Lung (tissue), 12 donors: ENCODE data around the gene C12orf43. TPM values are rescaled to one million over a fixed set of nuclear protein-coding genes. Genes with fewer than 3 reads are reported as not detected.

Source experiments
- ATAC-seq: fragments of 200-7000 bp; cut with Tn5 transposase; one replicate; pipeline ENCODE4 v1.9.1; 2020; ENCODE audit warnings: moderate number of reproducible peaks; ENCODE audit not compliant: insufficient read depth, low FRiP score
- DNase-seq, 3 donors: peaks; one replicate each; pipeline ENCODE4 v3.0.0-alpha.2; 2013 to 2017
- H3K27ac ChIP-seq, 2 donors: one replicate each; pipeline ENCODE4 v1.5.1; 2013; ENCODE audit warnings: mild to moderate bottlenecking in 2 of 2, moderate library complexity in 2 of 2, control low read depth in 1 of 2, inconsistent platforms in 1 of 2, low read depth in 1 of 2, low read length in 1 of 2
- H3K27me3 ChIP-seq, 3 donors: one replicate each; pipeline ENCODE4 v1.5.1; 2013; ENCODE audit warnings: low read length in 2 of 3; ENCODE audit not compliant: control insufficient read depth in 3 of 3, insufficient read depth in 3 of 3
- H3K36me3 ChIP-seq, 4 donors: one replicate each; pipeline ENCODE4 v1.5.1; 2013; ENCODE audit warnings: low read length in 4 of 4, mild to moderate bottlenecking in 1 of 4, moderate library complexity in 1 of 4; ENCODE audit not compliant: control insufficient read depth in 4 of 4, insufficient read depth in 4 of 4
- H3K4me1 ChIP-seq, 5 donors: one replicate each; pipeline ENCODE4 v1.5.1; 2013; ENCODE audit warnings: low read length in 5 of 5, mild to moderate bottlenecking in 2 of 5, moderate library complexity in 1 of 5; ENCODE audit not compliant: control insufficient read depth in 5 of 5, insufficient read depth in 5 of 5
- H3K4me3 ChIP-seq: one replicate; pipeline ENCODE4 v1.5.1; 2013; ENCODE audit warnings: mild to moderate bottlenecking, control low read depth, moderate library complexity
- H3K9ac ChIP-seq, 2 donors: one replicate each; pipeline ENCODE4 v1.5.1; 2013; ENCODE audit warnings: low read length in 2 of 2, control low read depth in 1 of 2; ENCODE audit not compliant: insufficient read depth in 1 of 2
- H3K9me3 ChIP-seq, 4 donors: one replicate each; pipeline ENCODE4 v1.5.1; 2013; ENCODE audit warnings: low read length in 3 of 4, mild to moderate bottlenecking in 1 of 4, moderate library complexity in 1 of 4; ENCODE audit not compliant: control insufficient read depth in 4 of 4, insufficient read depth in 3 of 4
- CTCF ChIP-seq: IDR thresholded peaks from 2 replicates; pipeline ENCODE4 v1.5.1; 2012; ENCODE audit warnings: mild to moderate bottlenecking; ENCODE audit errors: control extremely low read depth, extremely low read depth
- WGBS, 2 donors: extraction: QIAGEN DNeasy Blood & Tissue Kit; methylation state at CpG; one replicate each; pipeline ENCODE4 v1.1.7; 2013; 5-methylcytosine and 5-hydroxymethylcytosine counted together
- polyA plus RNA-seq, 2 donors: library from polyadenylated mRNA; stranded (reverse); fragments of 200-250 nt; gene quantifications; one replicate each; pipeline ENCODE4 v1.2.1, GENCODE V29; 2013
- total RNA-seq, 2 donors: library from RNA; depleted of rRNA in 1 of 2; stranded (reverse); fragments of >200 nt in 1 of 2; gene quantifications; one replicate each; pipeline ENCODE4 v1.2.1, GENCODE V29; 2014 to 2021
- donor health status: control.
- donor health status: control.
- donor health status: Bipolar disorder and iron deficiency.
- donor health status: healthy.
- donor health status: DM: yes; HTN: yes; CAD: no.

The C12orf43 gene
- total and polyA plus RNA-seq, 4 donors: 9.9 to 17.6 (median 12.5) TPM

- Histone ChIP-seq H3K27ac (no peak overlapping the region), H3K27me3 (no peaks in the 10 kb centered on the region), H3K36me3 (peaks cover 0 to 8% (median 0%) of the 10 kb centered on the region in 4 donors), H3K4me3 (no peak overlapping the region), H3K4me1 (no peaks in the 10 kb centered on the region), H3K9me3 (no peaks in the 10 kb centered on the region), H3K9ac (no peak overlapping the region)
- no peak for ATAC-seq
- no peak for DNase-seq
- TF ChIP-seq CTCF: no peak
- 82 to 86% methylated on average over 10 of the region's 10 CpGs for WGBS, 2 donors
Observed at GRCh38 chr12:121026274-121027045, 10.2 kb upstream of the C12orf43 start.

GRCh38 chr12:121025442-121026226 lies 9.3 kb upstream of the C12orf43 start:
- DNase-seq (no peak), ATAC-seq (no peak)
- Histone ChIP-seq H3K27me3 (no peaks in the 10 kb centered on the region), H3K4me3 (no peak overlapping the region), H3K9me3 (no peaks in the 10 kb centered on the region), H3K36me3 (peaks cover 0 to 8% (median 0%) of the 10 kb centered on the region in 4 donors), H3K27ac (no peak overlapping the region), H3K9ac (no peak overlapping the region), H3K4me1 (no peaks in the 10 kb centered on the region)
- WGBS, 2 donors: 90 to 96% methylated on average over 11 of the region's 11 CpGs
- no peak for TF ChIP-seq CTCF

- no peak for ATAC-seq
- Histone ChIP-seq H3K4me1 (no peaks in the 10 kb centered on the region), H3K9me3 (no peaks in the 10 kb centered on the region), H3K36me3 (peaks cover 0 to 11% (median 0%) of the 10 kb centered on the region in 4 donors), H3K4me3 (no peak overlapping the region), H3K27ac (no peak overlapping the region), H3K27me3 (no peaks in the 10 kb centered on the region), H3K9ac (no peak overlapping the region)
- no peak for DNase-seq
- 75 to 85% methylated on average over 8 of the region's 8 CpGs for WGBS, 2 donors
- TF ChIP-seq CTCF: no peak
Observed at GRCh38 chr12:121023799-121024198, 7.5 kb upstream of the C12orf43 start.
